ENCODE results near the gene IGFN1.

The IGFN1 gene

GRCh38 chr1:201180141-201180540 lies 10.5 kb upstream of the IGFN1 start:
- ChIA-PET CTCF (interaction anchor here (1.0 to 1.6 kb wide), 2 partner anchors 13 to 42 kb away, joined by 3 to 4 read pairs; no protein-coding TSS in a partner anchor), POLR2A (no interaction called here)
- H3K4me3 ChIP-seq (ENCODE audit: low read depth, low read length), result no peak overlapping the region
- no peak for TF ChIP-seq CTCF (IDR thresholded peaks at IDR 0.05; ENCODE audit: insufficient read depth, low read length, missing control alignments)
- no peak for DNase-seq (ENCODE audit: low read depth, low spot score)

- no peak for TF ChIP-seq CTCF (IDR thresholded peaks at IDR 0.05; ENCODE audit: insufficient read depth, low read length, missing control alignments)
- no peak overlapping the region for H3K4me3 ChIP-seq (ENCODE audit: low read depth, low read length)
- no peak for DNase-seq (ENCODE audit: low read depth, low spot score)
- CTCF ChIA-PET, result interaction anchor here (1.6 kb wide), 1 partner anchor 42 kb away, joined by 4 read pairs; no protein-coding TSS in a partner anchor
- POLR2A ChIA-PET, result no interaction called here
These were observed 9.7 kb upstream of the IGFN1 start for GRCh38 chr1:201180901-201181300.

GRCh38 chr1:201181323-201181722 lies 9.3 kb upstream of the IGFN1 start:
- no peak overlapping the region for H3K4me3 ChIP-seq (ENCODE audit: low read depth, low read length)
- POLR2A ChIA-PET, result no interaction called here
- TF ChIP-seq CTCF (IDR thresholded peaks at IDR 0.05; ENCODE audit: insufficient read depth, low read length, missing control alignments), result no peak
- CTCF ChIA-PET, result interaction anchor here (1.6 kb wide), 2 partner anchors 31 to 41 kb away, joined by 4 read pairs; no protein-coding TSS in a partner anchor
- DNase-seq (ENCODE audit: low read depth, low spot score), result no peak

- H3K4me3 ChIP-seq (ENCODE audit: low read depth, low read length), result no peak overlapping the region
- ChIA-PET CTCF (interaction anchor here (1.6 kb wide), 2 partner anchors 32 to 41 kb away, joined by 4 read pairs; no protein-coding TSS in a partner anchor), POLR2A (no interaction called here)
- DNase-seq (ENCODE audit: low read depth, low spot score), result no peak
- TF ChIP-seq CTCF (IDR thresholded peaks at IDR 0.05; ENCODE audit: insufficient read depth, low read length, missing control alignments), result no peak
These were observed 8.9 kb upstream of the IGFN1 start for GRCh38 chr1:201181726-201182125.

GRCh38 chr1:201183209-201183608 lies 7.4 kb upstream of the IGFN1 start:
- no peak for TF ChIP-seq CTCF (IDR thresholded peaks at IDR 0.05; ENCODE audit: insufficient read depth, low read length, missing control alignments)
- no peak for DNase-seq (ENCODE audit: low read depth, low spot score)
- ChIA-PET POLR2A (no interaction called here), CTCF (interaction anchor here (1.2 to 2.7 kb wide), 3 partner anchors 13 to 162 kb away, joined by 4 to 15 read pairs (median 6); no protein-coding TSS in a partner anchor)
- H3K4me3 ChIP-seq (ENCODE audit: low read depth, low read length), result no peak overlapping the region

GRCh38 chr1:201183753-201184152 lies 6.9 kb upstream of the IGFN1 start:
- POLR2A ChIA-PET, result no interaction called here

More at GRCh38 chr1:201183753-201184152, 6.9 kb upstream of the IGFN1 start:
- no peak for DNase-seq (ENCODE audit: low read depth, low spot score)
- no peak for TF ChIP-seq CTCF (IDR thresholded peaks at IDR 0.05; ENCODE audit: insufficient read depth, low read length, missing control alignments)
- CTCF ChIA-PET, result interaction anchor here (0.9 to 3.3 kb wide), 15 partner anchors 9 to 162 kb away, joined by 4 to 22 read pairs (median 8); partner anchors contain the start of gene TMEM9
- no peak overlapping the region for H3K4me3 ChIP-seq (ENCODE audit: low read depth, low read length)
